ENCODE measurements around the gene IRF5.

Gene IRF5

DNA sequence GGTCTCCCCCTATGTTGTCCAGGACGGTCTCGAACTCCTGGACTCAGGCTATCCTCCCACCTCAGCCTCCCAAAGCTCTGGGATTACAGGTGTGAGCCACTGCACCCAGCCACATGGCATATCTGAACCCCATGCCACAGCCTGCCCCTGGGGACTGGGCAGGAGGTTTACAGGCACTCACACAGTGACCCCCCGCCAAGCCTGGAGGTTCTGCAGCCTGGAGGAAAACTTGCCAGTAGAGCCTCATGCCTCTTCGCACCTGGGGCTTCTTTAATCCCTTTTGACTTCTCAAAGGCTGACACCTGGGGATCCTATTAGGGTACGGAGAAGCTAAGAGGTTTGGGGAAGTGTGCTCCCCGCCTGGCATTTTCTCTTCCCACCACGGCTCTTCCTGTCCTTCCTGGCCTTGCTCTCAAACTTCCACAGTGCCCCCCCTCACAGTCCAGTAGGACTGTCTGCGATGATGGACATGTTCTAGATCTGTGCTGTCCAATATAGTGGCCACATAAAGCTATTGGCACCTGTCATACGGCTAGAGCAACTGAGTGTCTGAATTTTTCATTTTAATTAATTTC, 15.8 kb upstream of the IRF5 start:
- DNase-seq, result no peak

DNA sequence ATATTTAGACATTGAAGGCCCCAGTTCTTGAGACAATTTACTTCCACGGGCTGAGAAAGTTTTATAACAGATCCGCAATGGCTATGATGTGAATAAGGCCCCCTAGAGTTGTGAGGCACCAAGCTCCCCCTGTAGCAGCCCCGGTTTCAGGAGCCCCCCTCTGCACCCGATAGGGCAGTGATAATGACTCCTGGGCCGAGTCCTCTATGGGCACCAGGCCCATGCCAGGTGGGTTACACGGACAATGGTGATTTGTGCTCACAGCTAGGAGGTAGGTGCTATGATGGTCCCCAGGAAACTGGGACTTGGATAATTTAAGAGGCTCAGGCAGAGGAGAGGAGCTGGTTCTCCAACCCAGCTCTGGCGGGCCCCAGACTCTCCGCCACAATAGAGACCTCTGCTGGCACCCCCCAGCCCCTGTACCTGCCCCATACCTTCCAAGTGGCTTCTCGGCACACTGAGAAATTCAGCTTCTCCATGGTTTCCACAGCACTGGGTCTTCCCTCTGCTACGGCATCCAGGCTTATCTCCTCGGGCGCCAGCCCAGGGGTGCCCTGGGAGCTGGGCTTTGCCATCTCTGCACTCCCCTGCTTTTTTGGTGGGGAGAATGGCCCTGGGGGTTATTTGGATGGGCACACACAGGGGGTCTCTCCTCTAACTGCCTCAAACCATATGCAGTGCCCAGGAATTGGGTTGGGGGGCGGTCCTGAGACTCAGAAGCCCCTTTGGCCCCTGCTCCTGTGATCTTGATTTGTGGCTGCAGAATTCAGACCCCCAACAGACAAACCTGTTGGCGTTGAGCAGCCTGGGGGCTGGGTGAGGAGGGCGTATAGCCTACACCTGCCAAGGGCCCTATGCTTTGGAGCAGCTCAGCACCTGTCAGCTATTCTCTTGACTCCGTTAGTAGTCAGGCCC, 15.0 kb upstream of the IRF5 start:
- no peak for DNase-seq

- DNase-seq, result no peak
Measured at GRCh38 chr7:128923411-128923800, 14.3 kb upstream of the IRF5 start.

- DNase-seq, result no peak
Measured at GRCh38 chr7:128924707-128925588, 12.8 kb upstream of the IRF5 start.

DNA sequence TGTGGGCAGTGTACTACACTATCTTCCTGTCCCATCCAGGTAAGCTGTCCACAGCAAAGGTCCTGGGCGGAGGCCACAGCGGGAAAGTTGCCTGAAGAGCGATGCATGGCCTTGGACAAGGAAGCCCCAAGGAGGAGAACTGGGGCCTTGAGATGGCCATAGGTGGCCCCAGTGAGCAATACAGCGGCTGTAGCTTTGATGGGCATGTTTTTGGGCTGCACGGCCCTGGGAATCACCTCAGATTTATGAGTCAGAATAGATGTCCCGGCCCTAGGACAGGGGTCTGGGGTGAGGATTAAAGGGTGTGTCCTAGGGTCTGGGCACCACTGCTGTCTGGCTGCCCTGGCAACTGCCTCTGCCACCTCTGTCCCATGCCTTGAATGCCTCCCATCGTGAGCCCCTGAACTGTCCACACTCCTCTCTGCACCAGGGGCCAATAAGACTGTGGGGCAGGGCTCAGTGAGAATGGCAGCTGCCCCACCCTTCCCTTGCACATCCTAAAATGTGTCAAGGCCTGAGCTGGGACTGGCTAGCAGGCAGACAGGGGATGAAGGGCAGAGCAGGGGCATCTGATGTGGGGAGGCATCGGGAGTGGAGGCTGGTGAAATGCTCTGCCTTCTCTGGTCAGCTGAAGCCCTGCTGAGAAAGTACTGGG, 9.4 kb upstream of the IRF5 start:
- no peak for DNase-seq

- DNase-seq, result no peak
Measured at GRCh38 chr7:128928882-128929788, 8.6 kb upstream of the IRF5 start.

DNA sequence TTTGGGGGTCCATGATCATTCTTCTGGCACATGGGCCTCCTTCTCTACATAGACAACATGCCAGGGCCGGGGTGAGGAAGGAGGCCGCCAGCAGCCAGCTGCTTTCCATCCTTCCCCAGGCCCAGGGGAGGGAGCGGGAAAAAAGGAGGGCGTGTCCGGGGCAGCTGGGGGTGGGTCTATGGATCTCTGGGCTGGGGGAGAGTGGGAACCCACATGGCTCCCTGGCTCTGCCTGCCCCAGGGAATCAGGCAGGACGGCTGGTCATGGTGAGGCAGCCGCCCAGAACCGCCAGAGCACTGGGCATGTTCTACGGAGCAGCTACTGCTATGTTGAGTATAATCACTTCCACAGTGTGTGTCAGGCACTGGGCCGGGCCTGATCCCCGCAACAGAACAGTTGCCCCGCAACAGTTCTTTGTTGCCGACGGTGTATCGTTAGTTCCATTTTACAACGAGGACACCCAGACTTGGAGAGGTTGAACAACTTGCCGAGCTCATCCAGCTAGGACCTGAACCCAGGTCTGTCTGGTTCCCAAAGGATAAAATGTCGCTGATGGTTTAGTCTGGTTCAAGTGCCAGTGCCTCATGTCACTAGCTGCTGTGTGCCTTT, 6.4 kb upstream of the IRF5 start:
- DNase-seq, result no peak

DNA sequence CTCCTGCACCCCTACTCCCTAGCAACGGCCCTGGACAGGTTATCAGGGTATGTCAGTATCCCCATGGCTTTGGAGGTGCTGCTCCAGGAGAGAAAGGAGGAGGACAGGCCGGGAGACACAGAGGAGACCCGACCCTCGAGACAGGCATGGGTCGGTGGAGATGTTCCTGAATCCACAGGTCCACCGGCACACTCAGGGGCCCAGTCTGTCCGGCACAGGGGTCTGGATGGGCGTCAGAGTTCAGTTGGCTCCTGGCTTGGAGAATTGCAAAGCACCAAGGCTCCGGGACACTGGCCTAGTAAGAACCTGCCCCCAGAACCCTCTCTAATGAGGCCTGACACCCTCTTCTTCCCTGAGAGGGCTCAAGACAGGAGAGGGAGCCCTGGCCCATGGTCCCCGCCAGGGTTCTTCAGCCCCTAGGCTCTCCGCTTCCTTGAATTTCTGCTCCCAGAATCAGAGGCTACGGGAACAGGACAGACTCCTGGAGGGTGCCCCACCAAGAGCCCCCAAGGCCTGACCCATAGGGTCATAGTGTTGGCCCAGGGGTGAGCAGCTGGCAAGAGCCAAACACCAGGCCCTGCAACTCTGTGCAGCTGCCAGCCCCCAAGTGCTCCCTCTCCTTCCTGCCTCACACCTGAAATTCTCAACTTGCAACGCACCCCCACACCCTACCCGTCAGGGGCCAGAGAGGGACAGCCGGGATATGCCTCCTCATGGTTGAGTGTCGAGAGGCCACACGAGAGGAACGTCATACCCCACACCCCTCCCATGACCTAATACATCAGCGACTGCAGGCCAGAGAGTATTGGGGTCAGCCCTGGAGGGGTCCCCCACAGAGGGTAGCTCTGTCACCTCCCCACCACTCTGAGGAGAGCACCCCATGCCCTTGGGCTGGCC, 5.5 kb upstream of the IRF5 start:
- no peak for DNase-seq

- DNase-seq, result no peak
Measured at GRCh38 chr7:128932862-128933179, 4.9 kb upstream of the IRF5 start.

DNA sequence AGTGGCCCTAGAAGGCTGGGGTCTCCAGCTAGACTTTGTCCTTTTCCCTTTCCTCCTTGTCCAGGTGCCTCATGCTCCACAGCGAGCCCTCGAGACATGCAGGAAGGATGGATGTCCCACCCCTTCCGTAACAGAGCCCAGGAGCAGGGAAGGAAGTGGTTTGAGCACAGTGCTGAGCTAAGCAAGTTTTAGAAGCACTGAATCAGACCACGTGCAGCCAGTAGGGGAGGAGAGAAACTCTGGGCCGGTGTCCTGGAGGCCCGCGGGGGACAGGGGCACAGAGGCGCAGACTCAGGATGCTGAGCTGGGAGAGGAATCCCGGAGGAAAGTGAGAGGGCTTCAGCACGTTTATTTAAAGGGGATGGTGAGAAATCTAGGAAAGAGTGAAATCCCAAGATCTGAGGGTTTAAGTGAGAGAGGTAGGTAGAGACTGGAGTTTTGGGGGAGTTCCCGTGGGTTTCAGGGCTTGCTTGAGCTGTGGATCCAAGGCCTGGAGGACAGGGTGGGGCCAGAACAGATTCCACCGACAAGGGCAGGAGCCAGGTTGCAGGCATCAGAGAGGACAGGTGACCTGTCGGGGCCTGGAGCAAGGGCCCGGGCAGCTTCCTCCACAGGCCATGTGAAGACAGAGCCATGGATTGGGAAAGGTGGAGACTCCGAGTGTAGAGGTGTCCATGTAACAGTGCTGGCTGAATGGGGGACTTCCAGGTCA, 4.4 kb upstream of the IRF5 start:
- DNase-seq, result peak; percentile 71 to 75

- DNase-seq, result peak; percentile 81 to 88
Measured at GRCh38 chr7:128934361-128935341, 3.1 kb upstream of the IRF5 start.

GRCh38 chr7:128935342-128935730, 2.4 kb upstream of the IRF5 start:
- no peak for DNase-seq

DNA sequence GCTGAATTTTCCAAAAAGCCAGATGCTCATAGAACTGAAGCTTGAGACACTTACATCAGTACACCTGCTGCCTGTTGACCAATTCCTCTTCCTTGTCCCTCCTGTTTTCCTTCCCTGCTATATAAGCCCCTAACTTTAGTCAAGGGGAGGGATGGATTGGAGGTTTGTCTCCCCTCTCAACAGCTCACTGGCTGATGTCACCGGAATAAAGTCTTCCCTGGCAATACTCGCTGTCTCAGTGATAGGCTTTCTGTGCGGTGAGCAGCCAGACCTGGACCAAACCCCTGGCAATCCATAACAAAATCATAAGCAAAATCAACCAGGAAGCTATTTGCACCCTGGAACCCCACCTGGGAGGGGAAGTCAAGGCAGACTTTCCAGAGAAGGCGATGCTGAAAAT, 929 bp upstream of the IRF5 start:
- DNase-seq, result no peak

DNA sequence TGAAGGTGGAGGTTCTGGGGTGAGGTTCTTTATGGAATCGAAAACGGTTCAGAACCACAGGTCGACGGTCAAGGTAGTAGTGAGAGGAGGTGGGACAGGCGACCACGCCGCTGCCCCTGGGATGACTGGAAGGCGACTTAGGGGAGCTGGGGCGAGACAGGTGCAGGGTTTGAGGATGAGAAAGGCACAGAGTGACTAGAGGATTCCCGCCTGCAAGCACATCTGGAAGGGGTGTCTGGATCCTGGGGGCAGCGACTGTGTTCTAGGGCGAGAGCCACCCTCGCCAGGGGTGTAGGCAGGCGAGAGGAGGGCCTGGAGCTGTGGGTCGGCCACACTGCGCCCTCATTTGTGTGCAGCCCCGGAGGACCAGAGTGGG, 468 bp upstream of the IRF5 start:
- no peak for DNase-seq

DNA sequence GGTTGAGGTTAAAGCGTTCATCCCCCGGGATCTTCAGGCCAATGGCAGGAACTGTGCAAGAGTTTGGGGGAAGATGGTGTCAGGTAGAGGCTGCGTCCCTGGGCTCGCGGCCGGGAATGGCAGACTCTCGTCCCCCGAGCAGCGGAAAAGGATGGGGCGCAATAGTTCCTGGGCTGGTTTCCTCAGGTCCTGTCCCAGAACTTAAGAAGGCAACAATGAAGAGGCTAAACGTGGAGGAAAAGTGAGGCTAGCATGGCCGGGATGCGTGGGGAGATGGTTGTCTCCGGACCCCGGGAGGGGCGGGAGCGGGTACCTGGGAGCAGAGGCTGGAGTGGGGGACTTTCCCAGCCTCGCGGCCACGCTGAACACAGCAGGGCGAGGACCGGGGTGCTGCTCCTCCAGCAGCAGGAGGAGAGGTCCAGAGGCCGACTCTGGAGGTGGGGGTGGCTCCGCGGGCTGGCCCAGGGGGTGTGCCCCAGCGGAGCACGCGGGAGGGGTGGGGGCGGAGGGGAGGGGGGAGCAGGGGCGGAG, 882 bp downstream of the IRF5 start:
- DNase-seq, result peak; percentile 53 to 86

DNA sequence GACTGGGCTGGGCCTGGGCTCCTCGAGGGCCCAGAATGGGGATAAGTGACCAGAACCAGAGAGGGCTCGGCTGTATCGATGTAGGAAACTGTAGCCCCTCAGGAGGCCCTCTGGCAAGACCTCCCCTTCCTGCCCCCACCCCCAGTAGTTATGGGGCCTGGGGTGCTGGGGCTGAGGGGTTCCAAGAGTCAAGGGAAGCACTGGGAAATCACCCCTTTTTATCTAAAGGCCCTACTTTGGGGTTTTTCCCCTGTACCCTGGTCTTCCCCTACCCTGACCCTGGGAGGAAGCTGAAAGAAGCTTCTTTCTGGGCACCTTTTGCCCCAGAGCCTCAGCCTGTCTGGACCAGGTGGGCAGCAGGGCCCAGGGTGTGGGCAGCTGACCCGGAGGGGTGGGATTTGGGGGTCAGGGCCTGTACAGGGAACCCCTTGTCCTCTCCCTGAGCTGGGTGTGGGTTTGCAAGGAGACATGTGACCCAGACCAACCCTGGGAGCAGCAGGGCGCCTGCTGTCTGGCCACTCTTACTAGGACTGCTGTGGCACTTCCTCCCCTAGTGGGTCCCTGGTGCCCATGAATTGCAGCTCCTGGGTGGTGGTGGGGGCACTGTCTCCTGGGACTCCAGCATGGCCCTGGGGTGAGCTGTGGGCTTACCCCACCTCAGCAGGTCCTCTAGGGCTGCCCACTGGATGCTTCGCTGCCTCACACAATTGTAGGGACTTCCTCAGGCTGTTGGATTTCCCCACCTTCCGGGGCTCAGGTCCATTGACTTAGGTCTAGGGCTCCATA, 1.5 kb downstream of the IRF5 start:
- DNase-seq, result peak; percentile 68 to 87

DNA sequence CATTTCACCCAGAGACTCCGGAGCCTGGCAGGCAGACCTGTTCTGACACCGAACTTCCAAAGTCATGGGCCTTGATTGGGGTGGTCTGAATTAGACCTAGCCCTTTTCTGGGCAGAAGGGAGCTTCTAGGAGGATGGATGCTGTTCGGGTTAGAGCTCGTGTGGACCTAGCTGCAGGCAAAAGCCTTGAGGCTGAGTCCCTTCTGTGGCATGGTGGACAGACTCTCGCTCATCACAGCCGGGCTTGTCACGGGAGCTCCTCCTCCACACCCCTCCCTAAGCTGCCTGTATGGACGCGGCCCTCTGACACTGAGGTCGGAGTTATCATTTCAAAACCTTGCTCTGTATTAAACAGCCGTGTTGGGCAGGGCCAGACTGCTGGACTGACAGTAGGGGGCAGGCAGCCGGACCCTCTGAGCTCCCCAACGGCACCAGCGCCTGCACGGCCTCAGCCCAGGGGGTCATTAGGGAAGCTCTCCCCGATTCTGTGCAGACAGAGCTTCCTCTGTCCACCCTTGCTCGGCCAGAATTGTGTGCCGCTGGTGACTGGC, 2.2 kb downstream of the IRF5 start:
- peak; percentile 41 to 63 for DNase-seq

All from inflammatory macrophage treated with lipopolysaccharide for 1 hour (primary cell).